ENCODE measurements around the gene SLC16A14. TPM values are rescaled to one million over a fixed set of nuclear protein-coding genes. Genes with fewer than 3 reads are reported as not detected.

SLC16A14 gene
- total and polyA plus RNA-seq, 5 donors from 2014 or later = 0.10 to 0.14 TPM; not detected in 3

Other genes starting within 250 kb of the SLC16A14 start
- gene TRIP12, start 146.9 kb downstream of the SLC16A14 start, total RNA-seq = 216 TPM
- 10 to 100 TPM; 40.5 to 50.3 (median 44.5) TPM for gene TRIP12, start 146.9 kb downstream of the SLC16A14 start, polyA plus RNA-seq
- gene FBXO36, start 146.4 kb downstream of the SLC16A14 start, total RNA-seq = 1.0 TPM
- 1 to 10 TPM in 2 of 4 donors, under 1 TPM in 2; 0.72 to 1.3 (median 0.94) TPM for gene FBXO36, start 146.4 kb downstream of the SLC16A14 start, polyA plus RNA-seq
- 118 TPM for gene SP110, start 151.1 kb upstream of the SLC16A14 start, total RNA-seq
- 100 to 1,000 TPM in 1 of 4 donors, 10 to 100 TPM in 3; 74.5 to 131 (median 87.1) TPM for gene SP110, start 151.1 kb upstream of the SLC16A14 start, polyA plus RNA-seq
- 100 TPM for gene SP140, start 156.8 kb upstream of the SLC16A14 start, total RNA-seq
- gene SP140, start 156.8 kb upstream of the SLC16A14 start, polyA plus RNA-seq = 10 to 100 TPM; 22.4 to 35.4 (median 28.2) TPM

All from CD4-positive, CD25-positive, alpha-beta regulatory T cell (primary cell).